Right renal pelvis (tissue), 4 donors: ENCODE data around the gene ADTRP. TPM values are rescaled to one million over a fixed set of nuclear protein-coding genes. Genes with fewer than 3 reads are reported as not detected.

ENCODE experiments used
- DNase-seq, 4 donors: peaks; one replicate each; pipeline ENCODE4 v3.0.0-alpha.2; 2013; ENCODE audit warnings: low read depth in 4 of 4, low spot score in 3 of 4, missing footprints in 1 of 4
- polyA plus RNA-seq, 4 donors: library from polyadenylated mRNA; unstranded; fragments of 120-200 nt; gene quantifications; one replicate each; pipeline ENCODE4 v1.2.1, GENCODE V29; 2013; ENCODE audit not compliant: insufficient read length in 4 of 4

The ADTRP gene
- polyA plus RNA-seq, 4 donors = 1.3 to 3.1 (median 2.7) TPM

DNA sequence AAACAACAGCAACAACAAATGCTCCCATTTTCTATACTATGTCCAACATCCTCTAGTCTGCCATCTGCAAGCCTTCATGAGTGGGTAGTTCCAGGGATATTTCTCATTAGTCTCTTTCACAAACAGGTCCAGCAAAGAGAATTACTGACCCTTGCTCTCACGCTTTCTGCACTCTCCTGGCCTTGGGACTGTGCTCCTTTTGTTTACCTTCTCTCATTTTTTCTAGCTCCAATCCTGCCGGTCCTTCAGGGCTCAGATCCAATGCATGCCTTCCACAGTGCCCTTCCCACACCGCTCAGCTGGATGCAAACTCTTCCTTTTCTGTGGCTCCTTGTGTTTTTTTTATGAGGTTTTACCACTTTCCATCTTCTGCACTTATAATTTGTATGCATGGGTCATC is 47.2 kb downstream of the ADTRP start:
- DNase-seq = no peak

DNA sequence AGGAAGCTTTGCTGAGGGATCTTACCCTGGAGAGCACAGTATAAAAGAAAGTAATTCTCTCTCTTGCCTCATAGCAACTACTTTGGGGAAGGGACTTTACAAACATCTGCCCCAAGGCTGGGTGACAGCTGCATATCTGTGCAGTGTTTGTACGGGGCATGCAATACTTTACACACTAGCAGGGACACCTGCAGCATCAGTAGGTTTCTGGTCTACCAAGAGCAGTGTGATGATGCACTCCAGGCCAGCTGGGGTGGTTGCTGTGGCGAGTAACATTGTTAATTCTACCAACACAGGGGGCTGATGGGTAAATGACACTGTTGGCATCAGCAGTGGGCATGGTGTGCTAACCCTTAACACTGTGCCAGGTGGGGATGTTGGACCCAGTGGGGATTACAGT is 48.0 kb downstream of the ADTRP start:
- no peak for DNase-seq

DNA sequence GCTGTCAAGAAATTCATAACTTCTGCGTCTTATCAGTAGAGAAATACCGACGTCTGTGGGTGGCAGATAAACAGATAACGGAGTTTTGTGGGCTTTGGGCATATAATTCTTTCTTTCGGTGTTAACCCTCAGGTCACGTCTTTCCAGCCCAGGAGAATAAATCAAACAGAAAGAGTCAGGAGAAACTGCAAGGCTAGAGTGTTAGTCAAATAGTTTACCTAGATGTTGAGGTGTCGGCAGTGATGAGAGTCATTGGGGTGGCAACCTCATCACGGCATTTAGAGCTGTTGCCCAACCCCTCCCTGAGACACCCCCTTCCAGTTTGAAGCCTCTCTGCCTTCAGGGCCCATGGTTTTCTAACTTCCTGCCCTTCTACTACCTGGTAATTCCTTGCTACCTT is 49.5 kb downstream of the ADTRP start:
- DNase-seq = no peak

DNA sequence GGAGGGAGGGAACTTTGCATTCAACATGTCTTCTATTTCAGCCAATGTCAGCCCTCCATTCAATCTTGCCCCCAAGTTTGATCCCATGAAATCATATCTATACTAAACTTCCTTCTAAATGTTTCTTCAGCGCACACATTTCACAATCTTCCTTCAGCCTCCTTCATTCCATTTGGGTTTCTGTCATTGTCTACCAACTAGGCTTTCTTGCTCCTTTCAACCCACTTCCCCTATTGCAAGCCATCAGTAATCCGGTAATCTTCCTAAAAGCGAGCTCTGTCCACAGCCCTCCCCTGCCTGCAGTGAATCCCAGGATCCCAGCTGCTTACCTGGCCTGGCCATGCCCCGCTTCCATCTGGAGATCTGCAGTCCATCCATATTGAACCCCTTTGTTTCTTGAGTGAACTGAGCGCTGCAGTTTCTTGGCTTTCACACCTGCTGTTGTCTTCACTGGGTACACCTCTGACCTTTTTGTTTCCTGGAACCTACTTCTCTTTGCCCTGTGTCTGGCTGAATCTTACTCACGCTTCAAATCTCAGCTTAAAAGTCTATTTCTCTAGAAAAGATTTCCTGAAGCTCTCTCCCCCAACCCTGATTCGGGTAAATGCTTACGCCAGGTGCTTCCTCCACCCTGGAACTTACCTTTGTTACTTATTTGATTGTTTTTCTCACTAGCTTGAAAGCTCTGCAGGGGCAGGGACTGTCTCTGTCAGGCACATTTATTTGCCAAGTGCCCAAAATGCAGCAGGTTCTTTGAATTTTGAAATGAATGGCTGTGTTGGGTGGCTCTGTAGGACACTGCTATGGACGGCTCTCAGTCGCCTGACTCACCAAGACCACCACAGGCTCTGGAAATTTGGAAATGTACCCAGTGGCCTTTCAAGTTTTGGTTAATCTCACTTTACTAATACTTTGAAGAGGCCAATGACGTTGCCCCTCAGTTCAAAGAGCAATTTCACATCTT is 50.3 kb downstream of the ADTRP start:
- no peak for DNase-seq

DNA sequence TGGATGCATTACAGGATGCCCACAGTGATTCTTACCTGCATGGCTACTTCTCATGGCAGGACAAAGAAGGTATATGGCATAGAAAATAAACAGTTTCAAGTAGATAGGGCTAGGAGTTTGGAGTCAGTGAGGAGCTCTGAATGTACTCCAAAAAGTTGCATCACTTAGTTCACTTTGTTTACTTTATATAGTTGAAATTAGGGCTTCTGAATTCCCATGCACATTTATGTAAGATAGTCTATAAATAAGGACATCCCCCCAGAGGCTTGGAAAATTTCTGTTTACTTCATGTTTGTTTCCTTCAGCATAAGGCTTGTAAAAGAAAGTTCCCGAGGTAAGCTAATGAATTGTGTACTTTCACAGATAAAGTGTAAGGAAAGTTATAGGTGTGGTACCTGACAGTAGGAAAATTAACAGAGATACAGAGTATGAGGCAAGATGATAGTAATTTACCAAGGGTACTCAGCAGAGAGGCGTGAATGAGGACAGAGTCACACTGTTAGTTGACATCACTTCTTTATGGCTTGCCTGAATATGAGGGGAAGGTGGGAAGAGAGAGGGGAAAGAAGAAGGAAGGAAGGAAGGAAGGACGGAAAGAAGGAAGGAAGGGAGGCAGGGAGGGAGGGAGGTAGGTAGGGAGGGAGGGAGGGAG is 51.1 kb downstream of the ADTRP start:
- DNase-seq = no peak

DNA sequence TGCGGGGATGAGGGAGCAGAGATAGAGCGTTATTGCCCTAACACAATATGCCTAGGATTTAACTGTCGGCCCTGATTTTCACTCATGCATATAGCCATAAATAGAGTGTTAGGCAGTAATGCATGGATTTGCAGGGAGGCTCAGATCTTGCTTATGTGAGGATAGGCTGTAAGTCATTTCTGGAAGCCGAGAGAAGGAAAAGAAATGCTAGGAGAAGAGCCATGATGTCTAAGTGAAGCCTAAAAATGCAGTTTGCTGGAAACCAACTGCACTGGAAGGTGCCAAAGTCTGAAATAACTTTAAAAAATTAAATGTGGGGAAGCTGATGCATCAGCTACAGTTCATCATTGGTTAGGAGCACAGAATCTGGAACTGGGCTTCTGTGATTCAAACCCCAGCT is 54.3 kb downstream of the ADTRP start:
- no peak for DNase-seq

DNA sequence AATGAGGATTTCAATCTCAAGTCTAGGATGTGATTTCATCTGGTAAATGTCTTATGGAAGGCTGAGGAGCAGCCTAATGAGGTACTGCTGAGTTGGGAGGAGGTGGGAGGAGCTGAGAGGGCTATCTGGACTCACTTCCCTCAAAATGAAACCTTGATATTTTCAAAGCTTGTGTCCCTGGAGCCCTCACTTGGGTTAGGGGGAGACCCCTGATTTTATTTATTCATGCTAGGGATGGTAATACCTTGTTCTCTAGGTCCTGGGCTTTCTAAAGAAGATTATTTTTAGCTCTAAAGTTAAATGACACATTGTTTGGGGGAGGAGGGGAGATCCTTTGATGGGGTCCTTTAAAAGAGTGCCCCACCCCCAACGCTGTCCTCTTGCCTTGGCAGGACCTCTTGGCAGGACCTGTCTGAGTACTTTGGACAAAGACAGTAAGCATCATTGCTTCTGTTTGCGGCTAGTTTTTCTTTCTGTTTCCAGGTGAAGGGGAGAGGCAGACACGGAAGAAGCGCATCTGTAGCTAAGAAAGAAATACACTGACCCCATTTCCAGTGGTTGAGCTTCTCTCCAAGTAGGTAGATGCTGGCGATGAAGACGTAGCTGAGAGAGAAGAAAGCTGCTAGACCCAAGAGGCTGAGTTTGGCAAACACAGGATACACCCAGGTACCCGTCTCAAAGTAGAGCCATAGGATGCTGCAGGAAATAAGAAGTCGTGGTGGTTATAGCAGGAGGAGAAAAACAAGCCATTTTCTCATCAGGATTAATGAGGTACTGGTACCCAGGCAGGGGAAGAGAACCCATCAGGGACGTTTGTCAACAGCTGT is 55.6 kb downstream of the ADTRP start:
- no peak for DNase-seq

DNA sequence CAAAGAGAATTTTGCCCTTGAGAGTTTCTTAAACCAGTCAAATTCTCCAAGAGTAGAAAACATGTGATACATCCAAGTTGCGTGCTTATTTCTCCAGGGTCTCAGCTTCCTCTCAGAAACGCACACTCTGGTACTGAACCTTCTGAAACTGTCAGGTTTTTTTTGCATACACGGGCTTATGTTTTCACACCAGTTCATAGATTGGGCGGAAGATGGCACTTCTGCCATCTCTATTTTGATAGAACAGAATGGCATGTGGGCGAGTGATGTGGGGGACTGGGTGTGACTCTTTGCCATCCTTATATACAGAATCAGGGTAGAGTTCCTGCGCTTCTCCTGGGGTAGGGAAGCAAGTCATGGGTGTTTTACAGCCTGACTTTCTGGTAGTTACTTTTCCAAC is 56.4 kb downstream of the ADTRP start:
- no peak for DNase-seq

DNA sequence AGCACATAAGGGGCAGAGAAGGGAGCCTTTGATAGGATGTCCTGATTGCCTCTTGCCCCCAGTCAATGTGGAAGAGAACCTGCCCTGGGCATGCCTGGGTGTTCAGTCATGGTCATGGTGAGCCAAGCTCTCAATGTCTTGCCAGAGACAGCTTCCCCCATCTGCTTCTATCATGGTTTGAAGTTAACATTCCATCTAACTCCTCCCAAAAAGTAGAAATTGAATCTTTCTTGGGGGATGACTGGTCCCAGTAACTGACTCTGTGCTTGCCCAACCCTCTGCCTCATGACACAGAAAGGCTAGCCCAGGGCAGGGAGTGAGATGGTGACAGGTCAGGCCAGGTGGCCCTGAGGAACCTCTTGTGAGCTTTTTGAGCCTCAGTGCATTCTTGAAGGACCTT is 60.1 kb downstream of the ADTRP start:
- DNase-seq = no peak

DNA sequence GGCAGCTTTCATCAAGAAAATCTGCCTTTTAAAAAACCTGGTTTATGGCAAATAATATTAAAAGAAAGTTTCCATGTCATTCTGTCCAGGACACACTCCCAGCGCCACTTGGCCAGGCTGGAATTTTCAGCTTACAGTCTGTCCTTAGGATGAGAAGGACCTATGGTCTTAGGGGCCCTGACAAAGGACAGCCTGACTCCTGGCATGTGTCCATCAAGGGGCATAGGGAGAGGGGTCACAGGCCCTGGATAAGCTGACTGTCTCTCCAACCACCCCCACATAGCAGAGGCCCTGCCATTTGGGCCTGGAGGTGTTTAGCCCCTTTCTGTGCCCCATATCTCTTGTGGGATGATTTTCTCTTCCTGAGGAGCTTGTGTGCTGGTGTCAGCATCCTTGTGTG is 60.6 kb downstream of the ADTRP start:
- no peak for DNase-seq

DNA sequence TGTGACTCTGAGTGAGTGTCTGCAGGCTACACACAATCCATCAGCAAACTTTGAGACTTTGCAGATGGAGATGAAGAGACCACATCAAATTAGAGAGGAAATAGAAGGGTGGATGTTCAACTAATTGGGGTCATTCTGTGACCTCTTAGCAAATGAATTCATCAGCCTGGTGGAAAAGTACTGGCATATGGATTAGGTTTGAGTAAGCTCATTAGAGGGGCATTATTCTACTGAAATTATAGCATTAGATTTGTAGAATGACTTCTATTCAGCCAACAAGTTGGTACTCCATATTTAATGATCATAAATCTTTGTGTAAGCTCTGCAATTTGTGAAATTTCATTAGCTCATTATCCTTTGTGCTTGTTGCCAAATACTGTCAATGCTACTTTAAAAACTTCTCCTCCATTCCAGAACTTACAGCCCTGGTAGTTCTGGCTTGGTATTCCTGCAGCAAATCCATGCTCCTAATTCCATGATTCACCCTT is 63.8 kb downstream of the ADTRP start:
- DNase-seq = no peak

DNA sequence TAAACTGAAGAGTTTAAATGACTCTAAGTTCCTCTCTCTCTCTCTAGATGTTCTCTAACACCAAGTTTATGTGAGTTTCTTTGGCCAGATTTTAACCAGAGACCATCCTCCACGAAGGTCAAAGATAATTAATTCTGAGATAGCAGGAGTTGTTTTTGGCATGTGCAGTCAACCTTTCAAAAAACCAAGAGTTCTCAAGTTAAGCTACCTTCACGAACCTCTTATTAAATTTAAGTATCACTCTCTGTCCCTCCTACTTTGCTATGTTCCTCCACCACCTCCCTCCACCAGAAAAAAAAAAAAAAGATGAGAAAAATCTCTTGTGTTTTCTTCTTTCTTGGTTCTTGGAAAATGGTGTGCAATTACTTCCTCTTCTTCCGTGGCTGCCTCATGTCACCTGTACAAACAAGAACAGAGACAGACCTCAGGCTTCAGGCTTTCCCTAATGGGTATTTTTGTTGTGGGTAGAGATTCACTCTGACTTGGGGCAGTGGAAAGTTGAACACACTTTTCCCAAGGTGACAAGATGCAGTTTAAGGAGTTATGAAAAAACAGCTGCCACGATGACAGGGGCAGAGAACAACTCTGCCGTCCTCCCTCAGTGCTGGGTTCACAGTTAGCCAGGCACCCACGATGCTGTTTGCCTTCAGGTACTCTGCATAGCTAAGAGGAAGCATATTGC is 64.3 kb downstream of the ADTRP start:
- DNase-seq = no peak

DNA sequence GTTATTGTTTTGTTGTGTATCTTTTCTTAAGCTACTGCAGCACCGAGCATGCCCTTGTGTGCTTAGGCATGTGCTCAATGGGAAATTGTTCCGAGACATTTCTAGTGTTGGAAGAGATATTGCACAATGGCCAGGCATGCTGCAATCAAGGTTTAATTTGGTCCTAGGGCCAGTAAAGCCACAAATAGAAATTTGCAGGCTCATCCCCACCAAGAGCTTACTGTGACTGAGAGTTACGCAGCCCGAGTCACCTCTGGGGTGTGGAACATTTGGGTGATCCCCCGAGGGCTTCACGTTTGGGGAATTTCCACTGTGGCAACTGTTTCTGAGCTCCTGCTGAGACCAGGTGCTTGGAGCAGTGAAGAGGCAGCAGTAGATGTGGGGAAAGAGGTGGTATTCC is 65.8 kb downstream of the ADTRP start:
- no peak for DNase-seq

DNA sequence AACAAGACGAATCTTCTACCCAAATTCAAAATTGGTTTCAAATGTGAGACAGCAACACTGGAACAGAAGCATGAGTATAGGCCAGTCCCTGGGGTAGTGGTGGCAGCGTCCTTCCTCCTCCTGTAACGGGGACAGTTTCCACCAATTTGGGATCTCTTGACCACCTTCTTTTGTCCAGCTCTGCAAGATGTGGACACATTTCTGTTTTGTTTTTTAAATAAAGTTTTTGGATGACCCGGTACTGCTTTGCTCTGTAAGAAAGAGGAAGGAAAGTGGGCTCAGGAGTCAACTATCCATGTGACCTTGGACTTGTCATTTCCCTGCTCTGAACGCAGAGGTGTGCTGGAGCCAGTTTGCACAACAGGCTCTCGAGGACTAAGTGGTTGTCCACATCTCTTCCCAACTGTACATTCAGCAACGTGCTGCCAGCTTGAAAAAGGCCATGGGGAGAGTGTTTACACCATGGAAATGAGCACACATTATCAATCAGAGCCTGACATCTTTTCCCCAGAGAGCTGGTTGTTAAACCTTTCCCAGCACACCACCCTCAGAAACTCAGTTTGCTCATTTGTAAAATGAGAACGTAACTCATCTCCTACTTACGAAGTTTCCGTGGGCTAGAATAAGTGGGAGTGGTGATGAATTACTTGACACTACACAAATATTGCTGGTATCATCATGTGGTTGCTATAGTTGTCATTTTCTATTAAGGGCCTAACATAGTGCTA is 66.5 kb downstream of the ADTRP start:
- DNase-seq = no peak

DNA sequence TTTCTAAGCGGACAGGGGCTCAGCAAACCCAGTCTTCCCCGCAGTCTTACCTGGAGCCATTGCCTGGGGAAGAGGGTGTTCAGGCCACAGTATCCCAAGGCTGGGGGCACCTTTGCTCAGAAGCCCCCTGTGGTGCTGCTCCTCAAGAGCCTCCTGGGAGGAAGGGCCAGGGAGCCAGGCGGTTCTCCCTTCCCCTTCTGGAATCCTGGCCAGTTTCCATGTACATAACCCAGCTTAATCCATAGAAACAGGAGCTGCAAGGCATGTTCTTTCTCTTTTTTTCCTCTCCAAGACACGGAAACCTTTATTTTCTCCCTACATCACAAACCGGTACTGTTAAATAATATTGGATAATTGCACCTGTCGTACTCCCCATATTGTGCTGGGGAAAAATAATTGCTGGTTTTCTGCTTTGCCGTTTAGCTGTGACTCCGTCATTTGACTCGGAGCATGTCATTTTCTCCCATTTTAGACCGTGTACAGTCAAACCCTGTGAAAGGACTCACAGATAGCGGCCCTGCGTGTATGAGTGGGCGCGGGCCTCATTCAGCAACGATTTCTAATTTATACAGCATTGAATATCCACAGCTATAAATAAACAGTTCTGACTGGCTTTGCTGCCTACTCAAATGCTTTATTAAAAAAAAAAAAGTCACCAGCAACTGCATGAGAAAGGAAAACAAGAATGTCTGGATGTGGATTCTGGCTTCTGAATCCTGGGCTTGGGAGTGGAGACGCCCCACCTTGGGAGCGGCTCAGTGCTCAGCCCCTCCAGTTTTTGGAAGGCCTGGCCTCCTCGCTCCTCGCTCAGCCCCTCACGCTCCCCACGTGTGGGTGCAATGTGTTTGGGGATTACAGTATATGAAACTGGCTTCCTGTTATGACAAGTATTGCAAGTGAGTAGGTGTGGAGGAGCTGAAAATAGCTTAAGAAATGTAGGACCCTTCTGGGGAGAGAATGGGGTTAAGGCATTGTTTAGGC is 67.3 kb downstream of the ADTRP start:
- no peak for DNase-seq

DNA sequence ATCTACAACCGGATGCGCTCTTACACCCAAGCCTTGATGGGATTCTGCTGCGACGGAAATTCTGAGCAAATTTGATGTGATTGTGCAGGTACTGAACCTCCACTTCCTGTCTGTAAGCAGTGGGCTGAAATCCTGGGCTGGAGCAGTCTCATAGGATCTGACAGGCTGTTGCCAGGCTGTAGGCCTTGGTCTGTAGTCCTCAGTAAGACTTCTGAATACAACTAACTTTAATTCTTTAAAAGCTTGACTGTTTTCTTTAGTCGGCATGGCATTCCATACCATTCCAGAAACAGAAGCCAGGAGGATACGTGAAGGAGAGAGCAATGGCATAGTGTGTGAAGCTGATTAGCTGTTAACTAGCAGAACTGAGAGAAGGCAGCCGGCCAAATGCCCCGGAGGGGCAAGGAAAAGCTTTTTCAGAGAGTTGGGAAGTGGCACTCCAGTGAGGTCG is 68.3 kb downstream of the ADTRP start:
- DNase-seq = peak in 1 of 4 donors; percentile 33

DNA sequence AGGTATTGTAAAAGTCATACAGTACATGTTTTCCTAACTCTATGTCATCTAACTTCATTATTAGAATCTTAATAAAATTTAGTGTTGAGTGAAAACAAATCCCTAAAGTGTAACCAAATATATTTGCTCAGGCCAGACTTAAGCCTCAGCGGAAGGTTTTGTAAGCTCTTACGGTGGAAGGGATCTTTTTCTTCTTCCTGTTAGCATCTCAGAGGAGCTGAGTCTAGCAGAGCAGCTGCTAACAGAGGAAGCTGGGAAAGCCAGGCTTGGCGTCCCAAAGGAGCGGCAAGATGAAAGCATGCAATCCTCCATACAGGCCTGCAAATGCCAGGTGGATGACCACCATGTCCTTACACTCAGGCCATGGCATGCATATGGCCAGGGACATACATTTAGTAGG is 72.4 kb downstream of the ADTRP start:
- no peak for DNase-seq

DNA sequence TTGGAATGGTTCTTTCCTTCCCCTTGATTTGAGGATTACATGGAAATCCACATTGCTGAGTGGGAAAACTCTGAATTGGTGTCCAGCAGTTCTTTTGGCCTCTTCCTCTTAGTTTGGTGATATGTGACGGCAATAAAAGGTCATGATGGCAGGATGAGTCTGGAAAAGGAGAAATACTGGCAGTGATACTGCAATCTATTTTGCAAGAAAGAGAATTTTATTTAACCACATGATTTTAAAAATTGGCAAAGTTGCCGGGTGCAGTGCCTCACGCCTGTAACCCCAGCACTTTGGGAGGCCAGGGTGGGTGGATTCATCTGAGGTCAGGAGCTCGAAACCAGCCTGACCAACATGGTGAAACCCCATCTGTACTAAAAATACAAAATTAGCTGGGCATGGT is 73.1 kb downstream of the ADTRP start:
- no peak for DNase-seq

DNA sequence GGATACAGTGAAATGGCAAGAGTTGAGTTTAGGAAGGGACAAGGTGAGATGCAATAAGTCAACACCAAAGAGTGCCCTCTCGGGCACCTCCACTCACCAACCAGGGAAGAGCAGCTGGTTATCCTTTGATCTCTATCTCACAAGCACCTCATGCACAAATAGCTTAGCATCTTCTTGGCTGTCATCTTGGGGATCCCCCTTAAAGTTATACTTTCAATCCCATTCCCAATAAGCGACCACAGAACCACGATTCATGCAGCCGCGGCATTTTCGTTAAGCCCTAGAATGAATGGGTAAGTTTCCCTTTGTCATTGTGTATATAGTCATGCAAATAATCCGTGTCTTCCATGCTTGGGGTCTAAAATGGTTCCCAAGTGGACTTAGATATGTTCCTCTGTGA is 73.5 kb downstream of the ADTRP start:
- DNase-seq = no peak
